NCI-H187 treated with DMSO at 0.1 percent for 48 hours (cell line): Measurements from ENCODE around the gene IL10RA.
"Not testable (repeated sequence)": the region's sequence is repeated elsewhere in the genome, so short reads cannot be mapped to it uniquely, and the experiment has no call there.

Source experiments
- DNase-seq: peaks from one replicate; lab custom pipeline; 2025; lab: John Stamatoyannopoulos, UW

The IL10RA gene

DNA sequence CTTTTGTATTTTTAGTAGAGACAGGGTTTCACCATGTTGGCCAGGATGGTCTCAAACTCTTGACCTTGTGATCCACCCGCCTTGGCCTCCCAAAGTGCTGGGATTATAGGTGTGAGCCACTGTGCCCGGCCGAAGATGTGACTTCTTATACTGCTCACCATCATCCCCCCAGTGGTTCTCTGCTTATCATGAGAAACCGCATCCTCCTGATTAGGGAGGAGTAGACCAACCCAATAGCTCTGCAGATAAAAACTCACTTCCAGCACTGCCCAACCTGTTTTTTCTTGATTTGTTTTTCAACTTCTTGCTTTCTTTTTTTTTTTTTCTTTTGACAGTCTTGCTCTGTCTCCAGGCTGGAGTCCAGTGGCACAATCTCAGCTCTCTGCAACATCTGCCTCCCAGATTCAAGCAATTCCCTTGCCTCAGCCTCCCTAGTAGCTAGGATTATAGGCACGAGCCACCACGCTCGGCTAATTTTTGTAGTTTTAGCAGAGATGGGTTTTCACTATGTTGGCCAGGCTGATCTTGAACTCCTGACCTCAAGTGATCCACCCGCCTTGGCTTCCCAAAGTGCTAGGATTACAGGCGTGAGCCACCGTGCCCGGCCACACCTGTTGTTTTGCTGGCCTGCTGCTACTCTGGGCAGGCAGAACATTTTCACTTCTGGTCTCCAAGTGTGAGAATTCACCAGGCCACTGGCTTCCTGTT lies 21.5 kb downstream of the IL10RA start:
- not testable (repeated sequence) for DNase-seq

GRCh38 chr11:118008271-118008911 lies 22.2 kb downstream of the IL10RA start:
- no peak for DNase-seq

- no peak for DNase-seq
These were observed 23.9 kb downstream of the IL10RA start for GRCh38 chr11:118009864-118010737.

- no peak for DNase-seq
These were observed 24.7 kb downstream of the IL10RA start for GRCh38 chr11:118010738-118011461.

DNA sequence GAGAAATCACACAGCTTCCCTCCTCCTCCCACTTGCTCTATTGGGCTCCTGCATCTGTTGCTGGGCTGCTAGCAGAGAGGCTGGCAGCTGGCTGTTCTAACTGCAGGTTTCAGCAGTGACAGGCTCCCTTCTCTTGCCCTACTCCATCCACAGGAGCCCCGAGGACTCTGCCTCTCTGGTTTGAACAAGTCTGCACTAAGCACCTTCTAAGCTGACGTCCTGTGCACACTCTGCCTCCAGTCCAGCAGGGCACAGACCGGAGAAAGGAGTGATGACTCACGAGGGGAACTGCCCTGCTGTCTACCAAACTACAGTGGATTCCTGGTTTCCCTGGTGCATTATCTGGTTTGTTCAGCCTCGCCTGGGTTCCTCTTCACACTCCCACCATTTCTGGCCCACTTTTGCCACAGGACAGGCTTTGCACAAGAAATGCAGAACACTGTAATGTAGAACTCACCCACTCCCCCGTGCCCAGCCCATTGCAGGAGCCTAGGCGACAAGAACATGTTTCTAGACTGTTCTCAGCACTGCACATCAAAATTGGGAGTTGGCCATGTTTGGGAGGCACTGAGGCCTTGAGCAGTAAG lies 26.0 kb downstream of the IL10RA start:
- no peak for DNase-seq

DNA sequence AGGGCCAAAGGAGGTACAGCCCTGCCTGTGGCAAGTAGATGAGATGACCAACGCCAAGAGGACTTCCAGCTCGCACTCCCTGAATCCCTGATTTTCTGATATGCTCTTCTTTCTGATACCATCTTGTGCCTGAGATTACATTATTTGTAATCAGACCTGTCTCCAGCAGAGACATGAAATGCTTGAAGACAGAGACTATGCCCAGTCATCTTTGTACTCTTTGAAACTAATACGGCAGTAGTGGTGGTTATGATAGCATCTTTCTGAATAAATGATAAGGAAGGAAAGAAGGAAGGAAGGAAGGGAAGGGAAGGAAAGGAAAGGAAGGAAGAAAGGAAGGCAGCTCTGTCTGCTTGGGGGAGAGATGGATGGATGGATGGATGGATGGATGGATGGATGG lies 27.8 kb downstream of the IL10RA start:
- DNase-seq, result no peak

DNA sequence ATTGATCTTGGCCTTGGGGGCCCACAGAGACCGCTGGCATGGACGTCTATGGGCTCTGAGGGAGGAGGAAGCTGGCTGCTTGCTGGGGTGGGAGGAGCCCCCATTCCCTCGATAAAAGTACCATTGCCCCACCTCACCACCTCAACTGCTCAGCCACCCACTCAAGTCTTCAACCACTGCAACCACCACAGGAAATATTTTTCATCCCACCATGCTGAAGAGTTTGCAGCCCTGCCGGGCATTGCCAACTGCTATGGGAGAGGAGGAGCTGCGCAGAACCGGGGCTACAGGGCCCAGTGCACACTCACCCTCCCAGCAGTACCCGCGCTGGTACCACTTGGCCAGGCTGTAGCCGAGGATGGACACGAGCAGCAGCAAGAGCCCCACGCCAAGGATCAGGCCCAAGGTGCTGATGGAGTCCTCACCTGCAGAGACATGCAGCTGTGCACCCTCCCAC lies 29.2 kb downstream of the IL10RA start:
- DNase-seq, result no peak

GRCh38 chr11:118016104-118016503 lies 29.9 kb downstream of the IL10RA start:
- no peak for DNase-seq

DNA sequence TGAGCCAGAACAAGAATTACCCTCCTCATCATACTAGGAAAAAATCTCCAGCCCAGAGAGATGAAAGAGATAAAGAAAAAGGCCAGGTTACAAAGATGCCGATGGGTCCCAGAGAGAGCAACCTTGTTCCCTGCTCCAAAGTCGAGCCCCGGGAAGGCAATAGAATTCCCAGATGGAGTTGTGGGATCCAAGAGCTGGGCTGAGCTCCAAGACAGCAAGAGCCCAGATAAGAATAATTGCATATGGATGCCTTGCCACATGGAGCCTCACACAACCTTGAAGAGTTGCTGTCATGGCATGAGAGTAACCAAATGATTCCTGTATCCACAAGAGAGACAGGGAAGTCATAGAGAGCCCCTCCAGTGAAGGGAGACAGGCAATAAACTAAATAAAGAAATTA lies 30.9 kb downstream of the IL10RA start:
- no peak for DNase-seq

DNA sequence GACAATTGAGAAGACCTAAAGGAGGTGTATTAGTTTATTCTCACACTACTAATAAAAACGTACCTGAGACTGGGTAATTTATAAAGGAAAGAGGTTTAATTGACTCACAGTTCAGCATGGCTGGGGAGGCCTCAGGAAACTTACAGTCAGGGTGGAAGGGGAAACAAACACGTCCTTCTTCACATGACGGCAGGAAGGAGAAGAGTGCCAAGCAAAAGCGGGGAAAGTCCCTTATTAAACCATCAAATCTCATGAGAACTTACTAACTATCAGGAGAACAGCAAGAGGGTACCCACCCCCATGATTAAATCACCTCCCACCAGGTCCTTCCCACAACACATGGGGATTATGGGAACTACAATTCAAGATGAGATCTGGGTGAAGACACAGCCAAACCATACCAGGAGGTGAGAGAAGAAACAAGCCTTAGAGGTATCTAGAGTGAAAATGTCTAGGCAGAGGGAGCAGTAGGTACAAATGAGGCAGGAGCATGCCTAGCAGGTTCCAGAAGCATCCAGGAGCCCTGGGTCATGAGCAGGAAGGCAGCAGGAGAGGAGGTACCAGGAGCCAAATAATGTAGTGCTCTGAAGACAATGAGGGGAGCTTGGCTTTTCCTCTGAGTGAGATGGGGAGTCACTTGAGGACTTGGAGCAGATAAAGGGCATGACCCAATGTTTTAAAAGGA lies 31.6 kb downstream of the IL10RA start:
- DNase-seq, result no peak

DNA sequence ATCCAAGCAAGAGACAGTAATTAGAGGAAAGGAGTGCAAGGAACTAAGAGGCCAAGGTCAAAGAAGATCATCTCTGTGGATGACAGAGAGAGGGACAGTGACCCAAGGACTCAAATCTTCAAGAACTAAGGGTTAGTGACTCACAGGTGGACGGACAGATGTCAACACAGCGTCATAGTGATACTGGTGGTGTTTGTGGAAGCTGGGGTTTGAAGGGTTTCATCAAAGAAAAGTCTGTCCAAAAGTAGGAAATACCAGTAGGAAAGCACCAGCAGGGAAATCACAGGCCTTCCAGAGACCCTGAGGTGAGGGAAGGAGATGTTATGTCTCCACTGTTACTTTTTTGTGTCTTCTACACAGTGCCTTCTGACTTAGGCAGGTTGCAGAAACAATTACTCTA lies 32.2 kb downstream of the IL10RA start:
- no peak for DNase-seq

DNA sequence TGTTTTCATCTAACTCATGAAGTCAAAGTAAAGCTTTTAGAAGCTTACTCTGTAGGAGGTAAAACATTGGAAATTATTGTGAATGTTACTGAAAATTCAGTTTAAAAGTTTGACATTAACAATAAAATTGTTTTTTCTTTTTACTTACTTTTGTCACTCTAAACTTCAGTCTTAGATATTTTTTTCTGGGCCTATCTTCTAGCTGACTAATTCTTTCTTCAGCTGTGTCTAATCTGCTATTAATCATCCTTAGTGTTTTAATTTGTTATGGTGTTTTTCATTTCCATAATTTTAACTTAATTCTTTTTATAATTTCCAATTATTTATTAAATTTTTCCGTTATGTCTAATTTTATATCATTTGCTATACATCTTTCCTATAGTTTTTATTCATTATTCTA lies 35.0 kb downstream of the IL10RA start:
- no peak for DNase-seq

GRCh38 chr11:118027694-118028093 lies 41.5 kb downstream of the IL10RA start:
- DNase-seq, result no peak

- DNase-seq, result no peak
These were observed 42.4 kb downstream of the IL10RA start for GRCh38 chr11:118028626-118029025.

DNA sequence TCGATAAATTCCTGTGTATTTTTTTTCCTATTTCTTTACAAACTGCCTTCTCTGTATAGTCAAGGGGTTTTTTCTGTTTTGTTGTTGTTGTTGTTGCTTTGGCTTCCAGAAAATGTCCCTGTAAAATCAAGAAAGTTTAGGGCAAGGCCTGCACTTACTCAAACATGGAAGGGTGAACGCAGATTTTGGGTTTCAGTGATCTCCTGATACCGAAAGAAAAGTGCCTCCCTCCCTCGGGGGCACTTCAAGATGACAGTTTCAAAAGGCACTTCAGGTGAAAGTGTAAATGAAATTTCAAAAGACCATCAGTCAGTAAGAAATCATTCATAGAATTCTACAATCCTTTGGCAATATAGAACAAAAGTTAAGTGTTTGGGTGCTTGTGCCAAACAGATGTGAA lies 47.2 kb downstream of the IL10RA start:
- no peak for DNase-seq

DNA sequence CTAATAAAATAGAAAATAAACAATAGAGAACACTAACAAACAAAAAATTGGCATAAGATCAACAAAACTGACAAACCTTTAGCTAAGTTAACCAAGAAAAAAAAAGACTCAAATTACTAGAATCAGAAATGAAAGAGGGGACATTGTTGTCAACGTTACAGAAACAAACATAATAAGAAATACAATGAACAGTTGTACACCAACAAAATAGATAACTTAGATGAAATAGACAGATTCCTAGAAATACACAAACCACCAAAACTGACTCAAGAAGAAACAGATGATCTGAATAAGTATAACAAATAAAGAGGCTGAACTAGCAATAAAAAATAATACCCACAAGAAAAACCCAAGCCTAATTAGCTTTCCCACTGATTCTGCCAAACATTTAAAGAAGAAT lies 55.9 kb downstream of the IL10RA start:
- no peak for DNase-seq

DNA sequence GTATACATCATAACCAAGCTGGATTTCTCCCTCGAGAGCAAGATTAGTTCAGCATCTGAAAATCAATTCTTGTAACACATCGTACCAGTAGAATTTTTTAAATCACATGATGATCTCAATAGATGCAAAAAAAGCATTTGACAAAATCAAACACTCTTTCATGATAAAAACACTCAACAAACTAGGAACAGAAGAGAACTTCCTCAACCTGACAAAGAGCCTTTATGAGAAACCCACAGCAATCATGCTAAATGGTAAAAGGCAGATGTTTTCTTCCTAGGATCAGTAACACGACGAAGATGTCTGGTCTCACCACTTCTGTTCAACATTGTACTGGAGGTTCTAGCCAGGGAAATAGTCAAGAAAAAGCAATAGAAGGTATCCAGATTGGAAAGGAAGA lies 56.6 kb downstream of the IL10RA start:
- no peak for DNase-seq

DNA sequence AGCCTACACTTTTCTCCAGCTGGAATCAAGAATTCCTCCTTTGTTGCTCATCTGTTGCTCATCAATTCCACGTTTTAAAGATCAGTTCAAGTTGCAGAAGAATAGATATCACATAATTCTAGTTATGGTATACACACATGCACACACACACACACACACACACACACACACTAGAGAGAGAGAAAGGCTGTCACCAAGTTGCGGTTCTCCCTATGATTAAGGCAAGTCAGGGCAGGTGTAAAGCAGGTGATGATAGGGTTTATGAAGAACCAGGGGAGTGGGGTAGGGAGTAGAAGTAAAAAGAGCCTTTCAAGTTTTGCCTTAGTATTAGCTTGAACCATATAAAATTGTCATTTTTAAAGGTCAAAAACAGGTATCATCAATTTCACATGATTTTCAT lies 59.0 kb downstream of the IL10RA start:
- no peak for DNase-seq

- no peak for DNase-seq
These were observed 60.1 kb downstream of the IL10RA start for GRCh38 chr11:118046051-118046963.
